ENCODE results near the gene ACP5.
A peak's percentile ranks its signal among the peaks of the same experiment; 100 is the strongest.

The ACP5 gene

GRCh38 chr19:11580116-11580515 is 2.7 kb upstream of the ACP5 start:
- POLR2A ChIA-PET, result no interaction called here
- TF ChIP-seq GLIS1 (tag by site-specific recombination; IDR thresholded peaks at IDR 0.05), result no peak
- Histone ChIP-seq H3K4me1 (ENCODE audit: control insufficient read depth, insufficient read depth, low read length) (no peaks in the 10 kb centered on the region), H3K4me3 (ENCODE audit: low read depth, low read length) (no peak overlapping the region), H3K36me3 (ENCODE audit: control insufficient read depth in 2 of 2, insufficient read depth in 1 of 2, low read length in 2 of 2) (no peaks in the 10 kb centered on the region), H3K9me3 (ENCODE audit: control insufficient read depth, insufficient read depth, low read depth, low read length) (no peaks in the 10 kb centered on the region), H3K27ac (ENCODE audit: extremely low read depth, low read depth, low read length) (no peak overlapping the region)
- CTCF ChIA-PET, result interaction anchor here (1.0 kb wide), 1 partner anchor 199 kb away, joined by 5 read pairs; no protein-coding TSS in a partner anchor

GRCh38 chr19:11578258-11579142 is 1.1 kb upstream of the ACP5 start:
- Histone ChIP-seq H3K27ac (ENCODE audit: extremely low read depth, low read depth, low read length) (no peak overlapping the region), H3K4me3 (ENCODE audit: low read depth, low read length) (no peak overlapping the region), H3K36me3 (ENCODE audit: control insufficient read depth in 2 of 2, insufficient read depth in 1 of 2, low read length in 2 of 2) (no peaks in the 10 kb centered on the region), H3K4me1 (ENCODE audit: control insufficient read depth, insufficient read depth, low read length) (no peaks in the 10 kb centered on the region), H3K9me3 (ENCODE audit: control insufficient read depth, insufficient read depth, low read depth, low read length) (no peaks in the 10 kb centered on the region)
- CTCF ChIA-PET, result interaction anchor here (0.7 to 1.4 kb wide), 3 partner anchors 16 to 478 kb away, joined by 3 to 4 read pairs (median 3); no protein-coding TSS in a partner anchor
- POLR2A ChIA-PET, result interaction anchor here (0.5 to 1.0 kb wide), 2 partner anchors 17 to 20 kb away, joined by 3 read pairs; no protein-coding TSS in a partner anchor
- no peak for TF ChIP-seq PBX3 (CRISPR knock-in tag; IDR thresholded peaks at IDR 0.05)
- peak; percentile 64 for TF ChIP-seq EGR2 (tag by site-specific recombination; IDR thresholded peaks at IDR 0.05; ENCODE audit: low read depth)
- TF ChIP-seq ZNF302 (tag by site-specific recombination; IDR thresholded peaks at IDR 0.05; ENCODE audit: low read depth), result no peak
- TF ChIP-seq ZFHX2 (tag by site-specific recombination; conservative IDR thresholded peaks at IDR 0.05), result no peak; the same call in 1 of the 2 replicates
- no peak for TF ChIP-seq ZBTB21 (tag by site-specific recombination; IDR thresholded peaks at IDR 0.05)
- no peak for TF ChIP-seq ZNF747 (tag by site-specific recombination; IDR thresholded peaks at IDR 0.05)
- TF ChIP-seq WT1 (tag by site-specific recombination; IDR thresholded peaks at IDR 0.05), result no peak
- peak; percentile 19; the same call in 1 of the 2 replicates for TF ChIP-seq ZNF398 (tag by site-specific recombination; IDR thresholded peaks at IDR 0.05)
- no peak for TF ChIP-seq ZNF530 (tag by site-specific recombination; IDR thresholded peaks at IDR 0.05; ENCODE audit: low read depth)
- 0 out of 2 replicates have a peak, but pooled peaks have one; percentile 5 for TF ChIP-seq SP2 (tag by site-specific recombination; IDR thresholded peaks at IDR 0.05)
- no peak for TF ChIP-seq ZNF138 (tag by site-specific recombination; IDR thresholded peaks at IDR 0.05; ENCODE audit: borderline replicate concordance)

- ChIA-PET CTCF (interaction anchor here (0.6 to 1.2 kb wide), 2 partner anchors 16 to 132 kb away, joined by 3 to 6 read pairs; no protein-coding TSS in a partner anchor), POLR2A (interaction anchor here (1.2 kb wide), 1 partner anchor 17 kb away, joined by 6 read pairs; the partner anchor contains the start of gene ELOF1)
- no peaks in the 10 kb centered on the region for H3K4me1 ChIP-seq (ENCODE audit: control insufficient read depth, insufficient read depth, low read length)
- TF ChIP-seq ZNF174 (tag by site-specific recombination; IDR thresholded peaks at IDR 0.05), result no peak
- no peak for TF ChIP-seq ZNF26 (tag by site-specific recombination; IDR thresholded peaks at IDR 0.05)
- TF ChIP-seq ZNF670 (tag by site-specific recombination; IDR thresholded peaks at IDR 0.05; ENCODE audit: low read depth), result no peak
- TF ChIP-seq ZNF518A (tag by site-specific recombination; conservative IDR thresholded peaks at IDR 0.05; ENCODE audit: low read depth), result no peak
- no peak for TF ChIP-seq ZNF701 (tag by site-specific recombination; IDR thresholded peaks at IDR 0.05)
- no peak for TF ChIP-seq TCF7L2 (IDR thresholded peaks at IDR 0.05; ENCODE audit: borderline replicate concordance, low read depth, low read length)
Observed at GRCh38 chr19:11576227-11576626, 1.2 kb downstream of the ACP5 start.

More at GRCh38 chr19:11576227-11576626, 1.2 kb downstream of the ACP5 start:
- Histone ChIP-seq H3K4me3 (ENCODE audit: low read depth, low read length) (no peak overlapping the region), H3K9me3 (ENCODE audit: control insufficient read depth, insufficient read depth, low read depth, low read length) (no peaks in the 10 kb centered on the region), H3K36me3 (ENCODE audit: control insufficient read depth in 2 of 2, insufficient read depth in 1 of 2, low read length in 2 of 2) (no peaks in the 10 kb centered on the region), H3K27ac (ENCODE audit: extremely low read depth, low read depth, low read length) (no peak overlapping the region)
